H9 (cell line): ENCODE measurements around the gene PHOX2A. TPM values are rescaled to one million over a fixed set of nuclear protein-coding genes. Genes with fewer than 3 reads are reported as not detected.

Experiments used
- DNase-seq: peaks from one replicate; pipeline ENCODE4 v3.0.0-alpha.2; 2017
- H2AFZ ChIP-seq: one replicate; pipeline ENCODE4 v1.6.1; 2013; ENCODE audit warnings: mild to moderate bottlenecking, low read length, control low read depth, moderate library complexity
- H2AK5ac ChIP-seq: 2 replicates; pipeline ENCODE4 v1.6.1; 2013; ENCODE audit warnings: low read length, control low read depth, mixed read lengths; ENCODE audit not compliant: insufficient read length
- H2BK120ac ChIP-seq: one replicate; pipeline ENCODE4 v1.6.1; 2013; ENCODE audit warnings: low read depth, mild to moderate bottlenecking, low read length, control low read depth, inconsistent platforms; ENCODE audit not compliant: poor library complexity, severe bottlenecking
- H2BK12ac ChIP-seq: 2 replicates; pipeline ENCODE4 v1.6.1; 2013; ENCODE audit warnings: low read length, control low read depth, mixed read lengths, low read depth; ENCODE audit not compliant: insufficient read length
- H2BK15ac ChIP-seq: 2 replicates; pipeline ENCODE4 v1.6.1; 2013; ENCODE audit warnings: low read depth, low read length, control low read depth
- H2BK20ac ChIP-seq: one replicate; pipeline ENCODE4 v1.6.1; 2013; ENCODE audit warnings: low read depth, mild to moderate bottlenecking, low read length, control low read depth, inconsistent platforms; ENCODE audit not compliant: poor library complexity, severe bottlenecking
- H2BK5ac ChIP-seq: 2 replicates; pipeline ENCODE4 v1.6.1; 2013; ENCODE audit warnings: low read length, control low read depth, mixed read lengths; ENCODE audit not compliant: insufficient read length
- H3K14ac ChIP-seq: 2 replicates; pipeline ENCODE4 v1.6.1; 2013; ENCODE audit warnings: low read length, control low read depth; ENCODE audit not compliant: insufficient read depth
- H3K18ac ChIP-seq: 2 replicates; pipeline ENCODE4 v1.6.1; 2013; ENCODE audit warnings: low read depth, mild to moderate bottlenecking, mixed read lengths, low read length, control low read depth; ENCODE audit not compliant: insufficient read length
- H3K23ac ChIP-seq: 2 replicates; pipeline ENCODE4 v1.6.1; 2013; ENCODE audit warnings: low read length, control low read depth, mixed read lengths, low read depth; ENCODE audit not compliant: insufficient read length
- H3K23me2 ChIP-seq: 2 replicates; pipeline ENCODE4 v1.6.1; 2013; ENCODE audit warnings: low read depth, mild to moderate bottlenecking, mixed read lengths, low read length, control low read depth; ENCODE audit not compliant: insufficient read length, poor library complexity, severe bottlenecking
- H3K27ac ChIP-seq: 2 replicates; pipeline ENCODE4 v1.5.1; 2013; ENCODE audit warnings: low read length, control low read depth, mixed read lengths, low read depth; ENCODE audit not compliant: insufficient read length
- H3K27me3 ChIP-seq: 2 replicates; pipeline ENCODE4 v1.6.1; 2013; ENCODE audit warnings: low read length, control low read depth, inconsistent platforms; ENCODE audit not compliant: insufficient read depth
- H3K4ac ChIP-seq: 2 replicates; pipeline ENCODE4 v1.6.1; 2013; ENCODE audit warnings: low read depth, mild to moderate bottlenecking, control low read depth, inconsistent platforms, low read length, moderate library complexity
- H3K4me1 ChIP-seq: 2 replicates; pipeline ENCODE4 v1.6.1; 2013; ENCODE audit warnings: low read length, control low read depth, inconsistent platforms; ENCODE audit not compliant: insufficient read depth
- H3K4me2 ChIP-seq: 2 replicates; pipeline ENCODE4 v1.6.1; 2013; ENCODE audit warnings: low read length, control low read depth, mixed read lengths; ENCODE audit not compliant: insufficient read length, insufficient read depth
- H3K56ac ChIP-seq: 2 replicates; pipeline ENCODE4 v1.6.1; 2013; ENCODE audit warnings: low read depth, mild to moderate bottlenecking, mixed read lengths, low read length, control low read depth; ENCODE audit not compliant: insufficient read length
- H3K79me1 ChIP-seq: 2 replicates; pipeline ENCODE4 v1.6.1; 2013; ENCODE audit warnings: low read depth, mild to moderate bottlenecking, moderate library complexity, low read length, control low read depth, inconsistent platforms; ENCODE audit not compliant: insufficient read depth, poor library complexity, severe bottlenecking
- H3K79me2 ChIP-seq: 2 replicates; pipeline ENCODE4 v1.6.1; 2013; ENCODE audit warnings: low read length, control low read depth, inconsistent platforms; ENCODE audit not compliant: insufficient read depth
- H3K9ac ChIP-seq: 2 replicates; pipeline ENCODE4 v1.6.1; 2013; ENCODE audit warnings: low read length, control low read depth, mixed read lengths; ENCODE audit not compliant: insufficient read length; ENCODE audit errors: extremely low read depth
- H3K9me3 ChIP-seq: one replicate; pipeline ENCODE4 v1.6.1; 2013; ENCODE audit warnings: low read depth, low read length, inconsistent platforms; ENCODE audit not compliant: control insufficient read depth
- H3T11ph ChIP-seq: one replicate; pipeline ENCODE4 v1.6.1; 2013; ENCODE audit warnings: mild to moderate bottlenecking, low read length, control low read depth, inconsistent platforms
- H4K20me1 ChIP-seq: one replicate; pipeline ENCODE4 v1.6.1; 2013; ENCODE audit not compliant: control insufficient read depth, insufficient read length, insufficient read depth
- H4K5ac ChIP-seq: 2 replicates; pipeline ENCODE4 v1.6.1; 2013; ENCODE audit warnings: low read depth, mild to moderate bottlenecking, mixed read lengths, low read length, control low read depth; ENCODE audit not compliant: insufficient read length
- H4K8ac ChIP-seq: replicated peaks from 2 replicates; pipeline ENCODE4 v1.6.1; 2013; ENCODE audit warnings: low read length, control low read depth, mixed read lengths, low read depth; ENCODE audit not compliant: insufficient read length
- H4K91ac ChIP-seq: 2 replicates; pipeline ENCODE4 v1.6.1; 2013; ENCODE audit warnings: low read depth, mild to moderate bottlenecking, moderate library complexity, mixed read lengths, low read length, control low read depth; ENCODE audit not compliant: insufficient read length
- H3K27ac Mint-ChIP-seq, 3 experiments: 2 replicates in 2 of 3; 3 replicates in 1 of 3; pipeline ENCODE4 v1.8.0; 2020 to 2021; ENCODE audit warnings: mixed read lengths in 3 of 3, mild to moderate bottlenecking in 1 of 3, moderate library complexity in 1 of 3
- H3K27me3 Mint-ChIP-seq: 2 replicates; pipeline ENCODE4 v1.8.0; 2021; ENCODE audit warnings: low read depth, mild to moderate bottlenecking, moderate library complexity, mixed read lengths
- H3K36me3 Mint-ChIP-seq, 3 experiments: 2 replicates in 2 of 3; 3 replicates in 1 of 3; pipeline ENCODE4 v1.8.0; 2020 to 2021; ENCODE audit warnings: low read depth in 3 of 3, mixed read lengths in 3 of 3; ENCODE audit not compliant: insufficient read depth in 1 of 3
- H3K4me1 Mint-ChIP-seq, 2 experiments: 2 replicates each; pipeline ENCODE4 v1.8.0; 2020; ENCODE audit warnings: mixed read lengths in 2 of 2
- H3K4me3 Mint-ChIP-seq, 2 experiments: 2 replicates in 1 of 2; 3 replicates in 1 of 2; pipeline ENCODE4 v1.8.0; 2020 to 2021; ENCODE audit warnings: mild to moderate bottlenecking in 2 of 2, mixed read lengths in 2 of 2, moderate library complexity in 1 of 2
- H3K9me3 Mint-ChIP-seq, 2 experiments: 2 replicates in 1 of 2; 3 replicates in 1 of 2; pipeline ENCODE4 v1.8.0; 2020; ENCODE audit warnings: mild to moderate bottlenecking in 2 of 2, mixed read lengths in 2 of 2, moderate library complexity in 1 of 2
- CTCF ChIP-seq: fragments of 200-600 bp; sonication (generic); conservative IDR thresholded peaks from 3 replicates; pipeline ENCODE4 v1.8.0; 2021; ENCODE audit warnings: antibody characterized with exemption, mild to moderate bottlenecking
- WGBS: extraction: QIAGEN DNeasy Blood & Tissue Kit; methylation state at CpG from one replicate; pipeline ENCODE4 v1.1.7; 2013; ENCODE audit warnings: missing lambda C conversion rate, low lambda C conversion rate, mixed read lengths; ENCODE audit not compliant: insufficient read length; ENCODE audit errors: extremely low coverage; 5-methylcytosine and 5-hydroxymethylcytosine counted together
- total RNA-seq: library from RNA; stranded (reverse); gene quantifications from 2 replicates; pipeline ENCODE4 v1.2.1, GENCODE V29; 2021

Gene PHOX2A
- total RNA-seq, 1 experiment from 2014 or later: 1.4 TPM

- no peaks in the 10 kb centered on the region for H3K9me3 Mint-ChIP-seq
- H3K27me3 Mint-ChIP-seq: peaks cover 40% of the 10 kb centered on the region
- Histone ChIP-seq H2BK12ac (no peak overlapping the region), H3T11ph (no peak overlapping the region), H4K91ac (no peak overlapping the region), H2AK5ac (no peak overlapping the region), H4K20me1 (no peaks in the 10 kb centered on the region), H3K4me2 (no peak overlapping the region), H3K18ac (no peak overlapping the region), H3K4me1 (peaks cover 2% of the 10 kb centered on the region; the same call in 1 of the 2 replicates), H3K9ac (no peak overlapping the region), H3K23me2 (peaks cover 3% of the 10 kb centered on the region), H3K23ac (no peak overlapping the region), H2BK5ac (no peak overlapping the region), H3K27me3 (no peaks in the 10 kb centered on the region), H4K5ac (no peak overlapping the region), H2BK20ac (no peak overlapping the region), H3K79me2 (no peaks in the 10 kb centered on the region; the same call in 1 of the 2 replicates), H3K9me3 (no peaks in the 10 kb centered on the region), H3K4ac (no peak overlapping the region), H3K14ac (no peak overlapping the region), H2AFZ (no peak overlapping the region), H2BK15ac (0 out of 2 replicates have a peak overlapping the region, but pooled peaks have one; percentile 49), H2BK120ac (no peak overlapping the region), H3K27ac (no peak overlapping the region), H4K8ac (no peak overlapping the region), H3K56ac (no peak overlapping the region), H3K79me1 (no peaks in the 10 kb centered on the region)
- no peak overlapping the region for H3K27ac Mint-ChIP-seq
- H3K4me1 Mint-ChIP-seq: peaks cover 20 to 26% of the 10 kb centered on the region in 2 experiments
- no peak for TF ChIP-seq CTCF
- DNase-seq: no peak
- no peak overlapping the region; a peak in 1 of 5 replicates for H3K4me3 Mint-ChIP-seq
- WGBS: no CpG with 5 or more reads among the region's 5 CpGs
- no peaks in the 10 kb centered on the region for H3K36me3 Mint-ChIP-seq
Measured at GRCh38 chr11:72218251-72218745, 25.7 kb downstream of the PHOX2A start.
